Measurements from ENCODE around the gene DLEC1.
A peak's percentile ranks its signal among the peaks of the same experiment; 100 is the strongest.

The DLEC1 gene

GRCh38 chr3:38004415-38005075 is 34.5 kb upstream of the DLEC1 start:
- Histone ChIP-seq H2AFZ (ENCODE audit: low read depth, low read length) (no peak overlapping the region), H4K20me1 (ENCODE audit: insufficient read depth, low read length) (no peaks in the 10 kb centered on the region), H3K36me3 (replicated peaks; ENCODE audit: low read depth, low read length) (peaks cover 11% of the 10 kb centered on the region), H3K9me3 (ENCODE audit: insufficient read depth, low read length) (no peaks in the 10 kb centered on the region), H3K27me3 (ENCODE audit: low read depth, low read length) (no peaks in the 10 kb centered on the region), H3K27ac (ENCODE audit: low read length) (no peak overlapping the region), H3K4me1 (ENCODE audit: low read length) (no peaks in the 10 kb centered on the region), H3K79me2 (ENCODE audit: low read length) (no peaks in the 10 kb centered on the region), H3K4me2 (ENCODE audit: low read length) (no peak overlapping the region), H3K9ac (ENCODE audit: low read length) (no peak overlapping the region), H3K4me3 (ENCODE audit: low read length) (no peak overlapping the region)
- peak; percentile 84 for TF ChIP-seq CTCF (IDR thresholded peaks at IDR 0.05; ENCODE audit: low read depth, low read length)
- no peak for TF ChIP-seq EZH2phosphoT487 (IDR thresholded peaks at IDR 0.05; ENCODE audit: low read depth)

GRCh38 chr3:38005076-38006020 is 33.7 kb upstream of the DLEC1 start:
- Histone ChIP-seq H4K20me1 (ENCODE audit: insufficient read depth, low read length) (no peaks in the 10 kb centered on the region), H3K36me3 (replicated peaks; ENCODE audit: low read depth, low read length) (peaks cover 8% of the 10 kb centered on the region), H3K4me2 (ENCODE audit: low read length) (no peak overlapping the region), H3K27me3 (ENCODE audit: low read depth, low read length) (no peaks in the 10 kb centered on the region), H2AFZ (ENCODE audit: low read depth, low read length) (no peak overlapping the region), H3K9me3 (ENCODE audit: insufficient read depth, low read length) (no peaks in the 10 kb centered on the region), H3K4me3 (ENCODE audit: low read length) (no peak overlapping the region), H3K9ac (ENCODE audit: low read length) (no peak overlapping the region), H3K27ac (ENCODE audit: low read length) (no peak overlapping the region), H3K4me1 (ENCODE audit: low read length) (peaks cover 6% of the 10 kb centered on the region), H3K79me2 (ENCODE audit: low read length) (no peaks in the 10 kb centered on the region)
- no peak for TF ChIP-seq CTCF (IDR thresholded peaks at IDR 0.05; ENCODE audit: low read depth, low read length)
- no peak for TF ChIP-seq EZH2phosphoT487 (IDR thresholded peaks at IDR 0.05; ENCODE audit: low read depth)

- no peak overlapping the region for H2AFZ ChIP-seq (ENCODE audit: low read depth, low read length)
- H4K20me1 ChIP-seq (ENCODE audit: insufficient read depth, low read length): no peaks in the 10 kb centered on the region
- H3K4me3 ChIP-seq (ENCODE audit: low read length): no peak overlapping the region
- H3K27ac ChIP-seq (ENCODE audit: low read length): no peak overlapping the region
- peaks cover 5% of the 10 kb centered on the region for H3K36me3 ChIP-seq (replicated peaks; ENCODE audit: low read depth, low read length)
- no peaks in the 10 kb centered on the region for H3K27me3 ChIP-seq (ENCODE audit: low read depth, low read length)
- H3K9me3 ChIP-seq (ENCODE audit: insufficient read depth, low read length): no peaks in the 10 kb centered on the region
- H3K4me2 ChIP-seq (ENCODE audit: low read length): no peak overlapping the region
- no peak overlapping the region for H3K9ac ChIP-seq (ENCODE audit: low read length)
- peaks cover 7% of the 10 kb centered on the region for H3K4me1 ChIP-seq (ENCODE audit: low read length)
- no peaks in the 10 kb centered on the region for H3K79me2 ChIP-seq (ENCODE audit: low read length)
- TF ChIP-seq EZH2phosphoT487 (IDR thresholded peaks at IDR 0.05; ENCODE audit: low read depth) (no peak), CTCF (IDR thresholded peaks at IDR 0.05; ENCODE audit: low read depth, low read length) (no peak)
Observed at GRCh38 chr3:38006031-38006430, 33.0 kb upstream of the DLEC1 start.

GRCh38 chr3:38006445-38006995 is 32.5 kb upstream of the DLEC1 start:
- Histone ChIP-seq H3K27ac (ENCODE audit: low read length) (no peak overlapping the region), H3K4me2 (ENCODE audit: low read length) (no peak overlapping the region), H3K9ac (ENCODE audit: low read length) (no peak overlapping the region), H3K27me3 (ENCODE audit: low read depth, low read length) (no peaks in the 10 kb centered on the region), H3K79me2 (ENCODE audit: low read length) (no peaks in the 10 kb centered on the region), H3K4me1 (ENCODE audit: low read length) (peaks cover 7% of the 10 kb centered on the region), H3K9me3 (ENCODE audit: insufficient read depth, low read length) (no peaks in the 10 kb centered on the region), H4K20me1 (ENCODE audit: insufficient read depth, low read length) (no peaks in the 10 kb centered on the region), H3K36me3 (replicated peaks; ENCODE audit: low read depth, low read length) (peaks cover 5% of the 10 kb centered on the region), H3K4me3 (ENCODE audit: low read length) (no peak overlapping the region), H2AFZ (ENCODE audit: low read depth, low read length) (no peak overlapping the region)
- TF ChIP-seq CTCF (IDR thresholded peaks at IDR 0.05; ENCODE audit: low read depth, low read length) (no peak), EZH2phosphoT487 (IDR thresholded peaks at IDR 0.05; ENCODE audit: low read depth) (no peak)
